Stimulated activated CD8-positive, alpha-beta memory T cell treated with anti-CD3 and anti-CD28 coated beads, Interleukin-7, amount 100 ng/mL, for 24 hours (primary cell): ENCODE measurements around the gene UPK3BL1.
"Not testable (repeated sequence)": the region's sequence is repeated elsewhere in the genome, so short reads cannot be mapped to it uniquely, and the experiment has no call there.

Experiments used
- DNase-seq: peaks from one replicate; pipeline ENCODE4 v3.0.0-alpha.2; 2020; ENCODE audit warnings: low read depth

The UPK3BL1 gene

DNA sequence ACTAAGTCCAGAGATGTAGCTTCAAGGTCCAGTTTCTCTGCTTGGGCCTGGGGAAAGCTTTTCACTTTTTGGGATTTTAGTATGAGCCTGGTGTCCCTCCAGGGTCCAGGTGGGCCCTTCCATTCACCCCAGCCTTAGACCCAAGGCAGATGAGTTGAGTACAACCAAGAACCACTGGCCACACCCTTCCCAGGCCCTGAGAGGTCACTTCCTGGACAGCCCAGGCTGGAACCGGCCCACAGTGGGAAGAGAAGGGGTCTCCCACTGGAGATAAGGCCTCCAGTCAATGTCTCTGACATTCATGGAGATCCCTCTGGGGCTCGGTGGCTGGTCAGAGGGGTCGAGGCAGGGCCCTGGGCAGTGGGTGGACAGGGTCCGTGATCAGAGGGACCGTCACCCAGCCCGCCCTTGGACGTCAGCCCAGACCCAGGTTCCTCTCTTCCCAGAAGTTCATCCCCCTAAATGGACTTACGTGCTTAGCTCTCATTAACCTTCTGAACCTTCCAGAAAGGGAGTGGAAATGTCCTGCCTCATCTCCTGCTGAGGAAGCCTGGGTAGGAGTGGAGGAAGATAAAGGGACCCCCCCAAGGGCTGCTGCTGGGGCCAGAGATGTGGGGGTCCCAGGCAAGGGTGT is 15.2 kb downstream of the UPK3BL1 start:
- DNase-seq: not testable (repeated sequence)

- DNase-seq: not testable (repeated sequence)
These were observed 24.5 kb downstream of the UPK3BL1 start for GRCh38 chr7:102618122-102618521.

DNA sequence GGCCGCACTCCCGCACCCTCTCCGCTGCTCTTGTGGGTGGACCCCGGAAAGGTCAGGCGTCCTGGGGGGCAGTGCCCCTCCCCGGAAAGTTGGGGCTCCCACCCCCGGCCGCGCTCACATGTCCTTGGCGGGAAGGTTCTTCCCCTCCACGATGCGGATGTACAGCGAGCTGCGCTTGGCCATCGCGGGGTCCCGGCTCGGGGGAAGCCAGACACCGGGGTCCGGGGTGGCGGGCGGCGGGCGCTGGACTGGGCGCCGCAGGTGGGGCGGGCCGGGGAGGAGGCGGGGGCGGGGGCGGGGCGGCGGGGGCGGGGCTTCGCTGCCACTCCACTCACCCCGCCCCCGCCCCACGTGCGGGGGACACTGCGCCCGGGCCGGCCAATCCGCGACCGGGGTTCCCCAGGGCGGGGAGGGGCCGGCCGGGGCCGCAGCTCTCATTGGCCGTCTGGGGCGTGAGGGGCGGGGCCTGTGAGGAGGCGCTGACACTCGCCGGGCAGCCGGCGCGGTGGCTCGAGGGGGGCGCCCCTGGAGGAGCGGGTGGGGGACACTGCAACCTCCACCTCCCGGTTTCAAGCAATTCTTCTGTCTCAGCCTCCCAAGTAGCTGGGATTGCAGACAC is 26.0 kb downstream of the UPK3BL1 start, which contains the start of gene RASA4:
Gene RASA4, minus strand, starts transcription at position 250 of the 619 bp plus-strand sequence. Its CDS starts 67 bp downstream, at position 183.
- DNase-seq: not testable (repeated sequence)

DNA sequence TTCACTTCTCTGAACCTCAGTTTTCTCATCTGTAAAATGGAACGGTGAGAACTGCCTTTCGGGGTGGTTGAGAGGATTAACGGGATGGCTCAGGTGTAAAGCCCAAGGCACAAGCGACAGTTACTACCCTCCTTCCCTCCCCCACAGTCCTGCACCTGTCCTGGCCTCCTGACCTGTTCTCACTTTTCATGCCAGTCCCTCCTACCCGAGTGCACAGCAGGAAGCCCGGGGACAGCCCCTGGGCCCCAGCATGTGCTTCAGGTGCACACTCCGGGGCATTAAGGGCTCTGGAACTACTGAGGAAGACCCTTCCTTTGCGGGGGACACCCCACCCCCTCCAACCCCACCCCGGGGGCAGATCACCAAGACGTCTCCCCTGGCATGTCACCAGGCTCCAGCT is 26.7 kb downstream of the UPK3BL1 start:
- not testable (repeated sequence) for DNase-seq

DNA sequence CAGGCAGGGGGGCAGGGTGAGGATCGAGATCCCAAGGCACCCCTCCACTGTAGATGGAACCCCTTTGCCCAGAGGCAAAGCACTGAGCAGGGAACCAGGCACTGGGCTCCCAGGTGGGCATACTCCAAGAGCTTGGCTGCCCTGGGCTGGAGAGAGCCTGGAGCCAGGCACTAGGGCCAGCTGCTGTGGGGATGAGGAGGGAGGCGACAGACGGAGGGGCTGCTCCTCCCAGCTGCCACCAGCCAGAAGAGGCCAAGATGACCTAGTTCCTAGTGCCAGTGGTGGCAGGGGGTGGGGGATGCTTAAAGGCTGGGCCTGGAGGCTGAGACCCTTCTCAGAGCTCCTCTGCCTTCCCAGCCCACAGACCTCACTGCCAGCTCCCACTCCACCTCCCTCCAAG is 27.7 kb downstream of the UPK3BL1 start:
- DNase-seq: not testable (repeated sequence)

GRCh38 chr7:102614346-102614697 is 28.3 kb downstream of the UPK3BL1 start:
- not testable (repeated sequence) for DNase-seq

DNA sequence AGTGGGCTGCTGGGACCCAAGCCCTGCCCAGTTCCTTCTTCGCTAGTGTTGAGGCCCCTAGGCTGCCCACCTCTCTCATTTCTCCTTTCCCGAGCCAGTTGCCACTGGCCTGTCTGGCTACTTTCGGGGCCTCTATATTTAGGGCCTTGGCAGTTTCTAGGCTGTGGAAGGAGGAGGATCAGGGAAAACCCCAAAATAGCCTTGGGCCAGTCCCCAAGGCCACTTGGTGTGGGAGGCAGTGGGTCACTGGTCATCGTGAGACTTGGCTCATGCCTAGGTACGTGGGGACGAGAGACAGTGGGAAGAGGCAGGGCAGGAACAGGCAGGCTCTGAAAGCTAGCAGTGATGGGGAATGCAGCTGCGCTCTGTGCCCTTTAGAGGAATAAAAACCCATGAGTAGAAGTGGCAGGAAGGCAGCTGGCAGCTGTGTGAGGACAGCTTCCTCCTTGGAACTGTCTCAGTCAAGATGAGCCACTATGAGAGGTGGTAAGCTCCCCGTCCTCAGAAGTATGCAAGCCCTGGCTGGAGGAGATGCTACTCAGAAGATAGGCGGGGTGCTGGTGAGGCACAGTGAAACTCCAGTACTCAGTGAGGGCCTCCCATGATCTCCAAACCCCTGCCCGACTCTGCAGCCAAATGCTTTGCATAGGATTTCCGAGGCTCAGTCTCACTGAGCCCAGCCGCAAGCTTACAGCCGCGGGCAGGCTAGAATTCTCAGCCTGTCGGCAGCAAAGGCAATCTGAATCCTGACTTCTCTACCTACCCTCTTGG is 28.8 kb downstream of the UPK3BL1 start:
- DNase-seq: not testable (repeated sequence)

DNA sequence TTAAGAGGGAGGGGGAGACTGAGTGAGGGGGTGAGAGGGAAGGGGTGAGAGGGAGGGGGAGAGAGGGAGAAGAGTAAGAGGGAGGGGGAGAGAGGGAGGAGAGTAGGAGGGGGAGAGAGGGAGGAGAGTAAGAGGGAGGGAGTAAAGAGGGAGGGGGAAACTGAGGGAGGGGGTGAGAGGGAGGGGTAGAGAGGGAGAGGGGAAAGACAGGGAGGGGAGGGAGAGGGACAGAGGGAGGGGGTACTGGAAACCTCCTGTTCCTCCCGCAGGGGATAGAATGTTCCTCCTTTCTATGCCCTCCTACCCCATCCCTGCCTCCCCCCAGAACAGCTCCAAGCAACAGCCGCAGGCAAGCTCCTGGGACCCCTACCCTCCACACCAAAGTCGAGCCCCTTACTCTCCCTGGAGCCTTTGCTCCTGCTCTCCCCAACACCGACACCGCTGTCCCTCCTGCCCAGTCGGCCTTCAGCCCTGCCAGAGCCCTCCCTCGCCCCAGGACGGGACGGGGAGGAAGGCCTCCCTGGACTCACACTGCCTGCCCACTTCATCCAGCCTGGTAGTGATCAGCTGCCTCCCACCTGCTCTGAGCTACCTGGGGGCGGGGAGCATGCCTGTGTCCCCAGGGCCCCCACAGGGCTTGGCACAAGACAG is 30.8 kb downstream of the UPK3BL1 start:
- not testable (repeated sequence) for DNase-seq

DNA sequence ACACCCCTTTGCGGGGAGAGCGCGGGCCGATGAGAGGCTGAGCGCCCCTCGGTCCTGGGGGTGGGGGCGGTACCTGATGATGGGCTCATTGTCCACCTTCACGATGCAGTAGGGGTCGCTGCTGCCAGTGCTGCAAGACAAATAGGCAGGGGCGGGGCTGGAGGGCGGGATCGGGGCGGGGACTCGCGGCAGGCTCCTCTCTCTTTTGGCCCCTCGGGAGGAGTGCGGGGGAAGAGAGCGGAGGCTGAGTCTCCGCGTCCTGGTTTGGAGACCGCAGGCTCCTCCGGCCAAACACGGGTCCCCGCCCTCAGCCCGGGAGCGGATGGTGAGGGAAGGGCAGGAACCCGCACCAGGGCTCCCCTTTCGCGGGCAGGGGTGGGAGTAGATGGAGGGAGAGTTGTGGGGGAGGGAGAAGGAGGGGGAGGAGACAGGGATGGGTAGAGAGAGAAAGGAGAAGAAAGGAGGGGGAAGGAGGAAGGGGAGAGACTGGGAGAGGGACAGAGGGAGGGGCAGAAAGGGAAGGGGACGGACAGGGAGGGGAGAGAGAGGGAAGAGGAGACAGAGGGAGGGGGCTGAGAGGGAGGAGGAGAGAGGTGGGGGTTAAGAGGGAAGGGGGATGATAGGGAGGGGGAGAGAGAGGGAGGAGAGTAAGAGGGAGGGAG is 31.4 kb downstream of the UPK3BL1 start:
- not testable (repeated sequence) for DNase-seq

GRCh38 chr7:102610441-102610840 is 32.1 kb downstream of the UPK3BL1 start:
- not testable (repeated sequence) for DNase-seq

DNA sequence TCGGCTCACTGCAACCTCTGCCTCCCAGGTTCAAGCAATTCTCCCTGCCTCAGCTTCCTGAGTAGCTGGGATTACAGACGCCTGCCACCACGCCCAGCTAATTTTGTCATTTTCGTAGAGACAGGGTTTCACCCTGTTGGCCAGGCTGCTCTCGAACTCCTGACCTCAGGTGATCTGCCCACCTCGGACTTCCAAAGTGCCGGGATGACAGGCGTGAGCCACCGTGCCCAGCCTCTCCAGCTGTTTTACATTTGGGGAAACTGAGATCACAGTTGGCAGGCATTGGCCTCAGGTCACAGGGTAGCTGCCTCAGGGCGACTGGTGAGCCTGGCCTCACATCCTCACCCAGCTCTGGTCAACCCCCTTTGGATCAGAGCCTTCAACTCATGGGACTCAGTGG is 32.9 kb downstream of the UPK3BL1 start:
- DNase-seq: not testable (repeated sequence)

DNA sequence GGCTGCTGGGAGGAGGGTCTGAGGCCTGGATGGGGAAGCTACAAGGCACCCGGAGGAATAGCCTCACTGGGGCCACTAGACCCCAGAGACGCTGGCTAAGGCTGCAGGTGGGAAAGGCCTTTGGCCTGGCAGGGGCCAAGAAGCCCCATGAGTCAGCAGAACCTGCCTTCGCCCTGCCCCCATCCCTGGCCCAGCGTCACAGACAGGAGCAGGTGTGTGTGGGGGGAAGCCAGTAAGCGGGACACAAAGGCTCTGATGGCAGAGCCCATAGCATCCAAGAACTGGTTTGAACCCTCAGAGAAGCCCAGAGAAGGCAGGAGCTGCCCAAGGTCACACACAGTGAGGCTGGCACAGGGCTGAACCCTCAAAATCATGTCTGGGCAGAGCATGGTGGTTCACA is 35.7 kb downstream of the UPK3BL1 start:
- not testable (repeated sequence) for DNase-seq

GRCh38 chr7:102604431-102605145 is 38.0 kb downstream of the UPK3BL1 start:
- not testable (repeated sequence) for DNase-seq

DNA sequence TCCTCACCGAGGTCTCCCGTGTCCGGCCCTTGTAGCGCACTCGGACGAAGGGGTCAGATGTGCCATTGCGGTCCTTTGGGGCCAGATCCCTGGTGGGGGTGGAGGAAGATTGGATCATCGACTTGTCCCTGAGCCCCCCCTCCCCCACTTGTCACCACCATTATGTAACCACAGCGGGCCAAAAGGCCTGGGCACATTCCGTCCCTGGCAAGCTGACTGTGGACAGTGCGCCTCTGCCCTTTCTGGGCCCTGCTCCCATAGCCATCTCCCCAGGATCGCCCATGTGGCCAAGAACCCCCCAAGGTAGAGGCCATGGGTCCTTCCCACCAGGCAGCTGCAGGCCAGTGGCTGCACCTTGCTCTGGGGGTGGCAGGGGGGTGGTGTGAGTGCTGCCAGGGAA is 40.3 kb downstream of the UPK3BL1 start:
- DNase-seq: not testable (repeated sequence)

DNA sequence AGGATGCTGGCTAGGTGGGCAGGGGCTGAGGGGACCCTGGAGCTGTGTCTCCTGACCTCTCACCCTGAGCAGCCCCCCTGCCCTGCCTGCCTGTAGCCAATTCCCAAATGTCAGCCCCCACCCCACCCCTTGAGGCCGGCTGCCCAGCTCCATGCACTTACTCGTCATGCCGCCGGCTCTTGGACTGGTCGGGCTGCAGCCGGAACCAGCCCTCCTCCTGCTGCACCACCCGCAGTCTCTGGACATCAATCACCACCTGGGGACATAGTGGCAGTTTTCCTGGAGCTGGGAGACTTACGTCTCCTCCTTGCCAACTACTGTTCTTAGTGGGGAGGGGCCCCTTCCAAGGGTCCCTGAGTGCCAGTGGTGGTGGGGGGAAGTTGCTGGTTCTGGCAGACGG is 42.9 kb downstream of the UPK3BL1 start:
- DNase-seq: not testable (repeated sequence)

DNA sequence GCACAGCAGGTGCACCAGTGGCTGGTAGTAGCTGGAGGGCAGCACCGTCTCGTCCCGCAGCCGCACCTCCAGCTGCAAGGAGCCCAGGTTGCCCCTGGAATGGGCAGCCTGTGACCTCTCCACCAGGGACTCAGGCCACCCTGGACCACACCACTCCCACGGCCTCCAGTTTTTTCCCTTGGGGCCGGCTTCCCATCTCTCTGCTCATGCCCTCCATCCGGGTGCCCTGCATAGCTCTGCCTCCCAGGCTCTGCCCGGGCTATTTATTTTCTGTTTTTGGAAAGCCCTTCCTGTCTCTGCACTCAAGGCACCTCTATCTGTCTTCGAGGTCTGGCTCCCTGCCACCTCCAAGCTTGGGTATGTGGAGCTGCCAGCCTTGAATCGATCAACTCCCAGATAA is 46.6 kb downstream of the UPK3BL1 start:
- DNase-seq: not testable (repeated sequence)

- DNase-seq: not testable (repeated sequence)
These were observed 48.8 kb downstream of the UPK3BL1 start for GRCh38 chr7:102593637-102594334.

GRCh38 chr7:102592477-102593019 is 50.0 kb downstream of the UPK3BL1 start:
- DNase-seq: not testable (repeated sequence)

GRCh38 chr7:102589857-102590256 is 52.7 kb downstream of the UPK3BL1 start:
- not testable (repeated sequence) for DNase-seq
